PC-9 (cell line): ENCODE results near the gene PIAS1.

Experiments
- CTCF ChIP-seq: fragments of 200-600 bp; sonication (generic); conservative IDR thresholded peaks from 2 replicates; pipeline ENCODE4 v1.6.1; 2017; ENCODE audit warnings: mixed run types, antibody characterized with exemption, mild to moderate bottlenecking, moderate library complexity
- EZH2 ChIP-seq: fragments of 200-600 bp; sonication (generic); IDR thresholded peaks from 2 replicates; pipeline ENCODE4 v1.8.0; 2017; ENCODE audit warnings: antibody characterized with exemption, low read depth

DNA sequence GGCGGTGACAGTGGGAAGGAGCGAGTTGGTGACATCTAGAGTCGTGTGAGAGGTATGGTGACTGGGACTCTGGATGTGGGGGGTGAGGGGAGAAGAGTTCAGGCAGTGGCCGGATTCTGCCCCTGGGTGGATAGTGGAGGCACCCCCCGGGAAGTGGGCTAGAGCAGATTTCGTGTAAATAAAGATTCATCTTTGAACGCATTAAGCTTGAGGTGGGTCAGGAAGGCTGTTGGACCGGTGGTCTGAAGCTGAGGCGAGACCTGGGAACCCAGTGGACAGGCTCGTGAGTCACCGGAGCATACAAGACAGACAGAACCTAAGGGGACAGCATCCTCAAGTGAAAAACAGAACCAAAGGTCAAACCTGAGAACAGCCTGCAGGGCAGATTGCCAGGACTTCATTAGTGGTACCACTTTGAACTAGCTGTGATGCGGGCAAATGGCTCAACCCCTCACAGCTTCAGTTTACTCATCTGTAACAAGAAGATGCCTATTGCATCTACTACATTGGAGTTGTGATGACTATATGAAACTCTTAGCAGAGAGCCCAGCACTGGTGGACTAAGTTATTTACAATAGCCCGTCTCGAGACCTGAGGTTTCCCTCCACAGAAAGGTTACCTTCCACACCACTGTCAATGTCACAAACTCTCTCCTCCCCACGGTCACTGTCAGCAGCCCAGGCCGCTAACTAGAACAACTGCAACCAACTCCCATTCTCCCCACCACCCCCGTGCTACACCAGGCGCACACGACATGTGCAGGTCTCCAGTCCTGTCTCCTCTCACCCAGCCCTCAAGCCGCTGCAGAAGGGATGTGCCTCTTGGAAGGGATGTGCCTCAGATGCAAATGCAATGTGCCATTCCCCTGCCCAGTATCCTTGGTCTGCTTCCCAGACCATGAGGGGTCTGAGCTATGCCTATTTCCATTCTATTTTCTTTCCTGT, 176.3 kb downstream of the PIAS1 start:
- TF ChIP-seq EZH2, result no peak
- TF ChIP-seq CTCF, result no peak
